Suprapubic skin (tissue), 3 donors: Measurements from ENCODE around the gene TTLL1.

Experiments
- CTCF ChIP-seq, 2 donors: fragments of 200-600 bp in 1 of 2; fragments of 450-650 bp in 1 of 2; sonication (generic) in 1 of 2; IDR thresholded peaks; one replicate each; pipeline ENCODE4 v1.5.1; 2016 to 2019; ENCODE audit warnings: antibody characterized with exemption in 2 of 2, mild to moderate bottlenecking in 1 of 2, moderate library complexity in 1 of 2
- EP300 ChIP-seq: sonication (generic); formaldehyde crosslinking; IDR thresholded peaks from one replicate; pipeline ENCODE4 v1.6.1; 2017; ENCODE audit warnings: antibody characterized with exemption
- POLR2A ChIP-seq, 2 donors: fragments of 450-650 bp; IDR thresholded peaks; one replicate each; pipeline ENCODE4 v1.6.1; 2017; ENCODE audit warnings: antibody characterized with exemption in 2 of 2, mild to moderate bottlenecking in 2 of 2, moderate library complexity in 2 of 2

DNA sequence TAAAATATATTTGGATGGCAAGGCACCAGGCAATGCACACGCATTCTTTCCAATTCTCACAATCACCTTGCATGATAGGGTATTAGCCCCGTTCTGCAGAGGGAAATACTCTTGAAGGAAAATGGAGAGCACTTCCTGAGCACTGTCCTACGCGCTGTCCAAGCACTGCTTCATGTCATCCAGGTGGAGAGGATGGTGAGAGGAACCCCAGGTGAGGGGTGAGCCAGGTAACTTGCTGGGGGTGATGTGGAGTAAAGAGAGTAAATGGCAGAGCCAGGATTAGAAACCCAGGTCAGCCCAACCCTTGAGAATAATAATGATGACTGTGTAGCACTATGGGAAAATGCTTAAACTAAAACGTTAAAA, 73.5 kb downstream of the TTLL1 start:
- TF ChIP-seq EP300 (no peak), POLR2A (IDR thresholded peaks at IDR 0.05) (no peak), CTCF (IDR thresholded peaks at IDR 0.05) (no peak)
